Stomach (tissue), 9 donors: ENCODE measurements around the gene FAM237A. TPM values are rescaled to one million over a fixed set of nuclear protein-coding genes. Genes with fewer than 3 reads are reported as not detected.

Experiments
- DNase-seq, 2 donors: peaks; one replicate each; pipeline versions ENCODE4 v3.0.0 to v3.0.0-alpha.2; 2013 to 2019
- H3K27ac ChIP-seq, 5 donors: fragments of 200-600 bp in 4 of 5; sonication (generic) in 4 of 5; one replicate each; pipeline ENCODE4 v1.5.1; 2013 to 2019; ENCODE audit warnings: mild to moderate bottlenecking in 1 of 5, moderate library complexity in 1 of 5
- H3K27me3 ChIP-seq, 3 donors: fragments of 200-600 bp; sonication (generic); one replicate each; pipeline ENCODE4 v1.5.1; 2017 to 2019; ENCODE audit warnings: mixed run types in 1 of 3
- H3K36me3 ChIP-seq, 4 donors: fragments of 200-600 bp; sonication (generic); 1 replicate in 3 of 4; 2 replicates in 1 of 4; pipeline ENCODE4 v1.5.1; 2016 to 2019
- H3K4me1 ChIP-seq, 4 donors: fragments of 200-600 bp; sonication (generic); one replicate each; pipeline ENCODE4 v1.5.1; 2016 to 2019
- H3K4me3 ChIP-seq, 4 donors: fragments of 200-600 bp; sonication (generic) in 3 of 4; one replicate each; pipeline ENCODE4 v1.5.1; 2016 to 2019; ENCODE audit warnings: mild to moderate bottlenecking in 1 of 4
- H3K9me3 ChIP-seq, 4 donors: fragments of 200-600 bp; sonication (generic); one replicate each; pipeline ENCODE4 v1.5.1; 2016 to 2019
- CTCF ChIP-seq, 7 experiments: fragments of 450-650 bp in 4 of 7; fragments of 200-600 bp in 3 of 7; sonication (generic) in 3 of 7; IDR thresholded peaks; one replicate each; pipeline ENCODE4 v1.5.1; 2016 to 2019; ENCODE audit warnings: antibody characterized with exemption in 7 of 7, control low read depth in 2 of 7, mild to moderate bottlenecking in 1 of 7
- EP300 ChIP-seq: sonication (generic); formaldehyde crosslinking; IDR thresholded peaks from one replicate; pipeline ENCODE4 v1.6.1; 2017; ENCODE audit warnings: antibody characterized with exemption
- POLR2A ChIP-seq, 4 donors: fragments of 450-650 bp; IDR thresholded peaks; one replicate each; pipeline ENCODE4 v1.6.1; 2016; ENCODE audit warnings: antibody characterized with exemption in 4 of 4, control low read depth in 2 of 4, mild to moderate bottlenecking in 1 of 4, moderate library complexity in 1 of 4
- POLR2AphosphoS5 ChIP-seq, 3 donors: sonication (generic); formaldehyde crosslinking; IDR thresholded peaks; one replicate each; pipeline ENCODE4 v1.6.1; 2016; ENCODE audit warnings: antibody characterized with exemption in 3 of 3
- WGBS, 5 donors: extraction: QIAGEN DNeasy Blood & Tissue Kit in 3 of 5; methylation state at CpG; one replicate each; pipeline versions ENCODE4 v1.1.5 to v1.1.7; 2013 to 2018; 5-methylcytosine and 5-hydroxymethylcytosine counted together
- intact Hi-C: fragments of 100-400 bp; cut with DNase I; formaldehyde crosslinking; loops from one replicate; pipeline ENCODE4 v1.15.1; 2023; ENCODE audit warnings: low total_unique reads
- polyA plus RNA-seq, 3 donors: library from polyadenylated mRNA; stranded (reverse); fragments of 200-250 nt; gene quantifications; one replicate each; pipeline ENCODE4 v1.2.3, GENCODE V29; 2013
- total RNA-seq, 5 donors: library from RNA; depleted of rRNA; stranded (reverse); fragments of >200 nt; gene quantifications; one replicate each; pipeline versions ENCODE4 v1.1.0 to v1.2.3, GENCODE V29; 2014 to 2016
- donor health status: healthy with polysubstance abuse.
- donor health status: Bipolar disorder and iron deficiency.
- donor health status: healthy.

Gene FAM237A
- total and polyA plus RNA-seq, 8 donors, result not detected

DNA sequence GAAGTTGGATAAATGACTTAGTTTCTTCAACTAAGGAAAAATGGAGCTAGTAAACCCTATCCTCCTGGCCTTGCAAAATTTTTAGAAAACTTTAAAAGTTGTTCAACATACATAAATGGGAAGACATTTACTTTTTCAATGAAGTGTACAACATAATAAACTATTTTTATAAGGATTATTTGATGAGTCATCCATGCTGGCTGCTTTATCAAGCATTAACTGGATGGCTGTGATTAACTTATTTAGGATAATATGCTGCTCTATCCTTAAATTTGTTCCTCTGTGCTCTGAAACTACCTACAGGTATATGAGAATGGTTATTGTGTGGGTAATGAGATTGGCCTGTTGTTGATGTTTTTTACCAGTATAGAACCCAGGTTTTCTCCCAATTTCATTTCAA is 54.6 kb downstream of the FAM237A start:
- Histone ChIP-seq H3K4me3 (no peak overlapping the region), H3K36me3 (no peaks in the 10 kb centered on the region), H3K9me3 (no peaks in the 10 kb centered on the region), H3K27ac (no peak overlapping the region), H3K4me1 (no peaks in the 10 kb centered on the region), H3K27me3 (peaks cover 0 to 3% (median 0%) of the 10 kb centered on the region in 3 donors)
- TF ChIP-seq POLR2A (IDR thresholded peaks at IDR 0.05) (no peak), CTCF (IDR thresholded peaks at IDR 0.05) (no peak), POLR2AphosphoS5 (IDR thresholded peaks at IDR 0.05) (no peak), EP300 (no peak)
- no peak for DNase-seq
- intact Hi-C loops, result loop anchor here (10.0 kb wide), 1 partner anchor 1378 kb away; no protein-coding TSS in a partner anchor

DNA sequence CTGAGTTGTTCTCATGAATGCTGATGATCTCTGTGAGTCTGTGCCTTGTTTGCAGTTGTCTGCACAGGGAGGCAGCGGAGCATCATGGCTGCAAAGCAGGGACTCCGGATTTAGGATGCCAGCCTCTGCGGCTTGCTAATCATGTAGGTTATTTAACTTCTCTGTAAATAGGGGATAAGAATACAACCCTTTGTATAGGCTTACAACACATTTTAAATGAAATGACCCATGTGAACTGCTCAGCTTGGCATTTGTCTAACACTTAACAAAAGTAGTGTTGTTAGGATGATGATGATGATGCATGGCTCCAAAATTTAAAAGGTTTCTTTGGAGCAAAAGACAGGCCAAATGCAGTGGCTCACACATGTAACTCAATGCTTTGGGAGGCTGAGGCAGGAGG is 56.5 kb downstream of the FAM237A start:
- H3K36me3 ChIP-seq, result no peaks in the 10 kb centered on the region
- intact Hi-C loops, result loop anchor here (10.0 kb wide), 1 partner anchor 1376 kb away; no protein-coding TSS in a partner anchor
- no peaks in the 10 kb centered on the region for H3K4me1 ChIP-seq
- no peak overlapping the region for H3K27ac ChIP-seq
- WGBS, 5 donors, result 66 to 92% (median 75%) methylated on average over 3 of the region's 3 CpGs
- H3K4me3 ChIP-seq, result no peak overlapping the region
- H3K27me3 ChIP-seq, result peaks cover 0 to 3% (median 0%) of the 10 kb centered on the region in 3 donors
- TF ChIP-seq EP300 (no peak), CTCF (IDR thresholded peaks at IDR 0.05) (no peak), POLR2A (IDR thresholded peaks at IDR 0.05) (no peak), POLR2AphosphoS5 (IDR thresholded peaks at IDR 0.05) (no peak)
- no peak for DNase-seq
- H3K9me3 ChIP-seq, result no peaks in the 10 kb centered on the region

Other genes with a start within 250 kb of the FAM237A start
- gene ADAM23, start 199.0 kb upstream of the FAM237A start, total RNA-seq, result 1 to 10 TPM in 3 of 5 donors, under 1 TPM in 1, not detected in 1; 0.87 to 3.9 (median 2.5) TPM
- gene ADAM23, start 199.0 kb upstream of the FAM237A start, polyA plus RNA-seq, result 1 to 10 TPM in 2 of 3 donors, under 1 TPM in 1; 0.85 to 1.4 (median 1.4) TPM
- not detected for gene DYTN, start 75.9 kb downstream of the FAM237A start, total RNA-seq
- gene DYTN, start 75.9 kb downstream of the FAM237A start, polyA plus RNA-seq, result not detected
- under 1 TPM in 3 of 5 donors, not detected in 2; 0.58 to 0.92 (median 0.87) TPM for gene MDH1B, start 122.8 kb downstream of the FAM237A start, total RNA-seq
- under 1 TPM; 0.31 to 0.76 (median 0.63) TPM for gene MDH1B, start 122.8 kb downstream of the FAM237A start, polyA plus RNA-seq
- 10 to 100 TPM in 4 of 5 donors, 1 to 10 TPM in 1; 9.9 to 53.8 (median 20.1) TPM for gene FASTKD2, start 123.1 kb downstream of the FAM237A start, total RNA-seq
- 10 to 100 TPM in 2 of 3 donors, 1 to 10 TPM in 1; 7.4 to 12.5 (median 11.2) TPM for gene FASTKD2, start 123.1 kb downstream of the FAM237A start, polyA plus RNA-seq